HG03159 (cell line): ENCODE results near the gene SCNN1B.

Experiments
- ATAC-seq: cut with Tn5 transposase; IDR thresholded peaks from one replicate; pipeline ENCODE4 v1.9.1; 2021; ENCODE audit warnings: mild to moderate bottlenecking, moderate library complexity; ENCODE audit not compliant: unreplicated experiment

Gene SCNN1B

GRCh38 chr16:23401139-23401538 lies 99.0 kb downstream of the SCNN1B start:
- ATAC-seq = no peak

DNA sequence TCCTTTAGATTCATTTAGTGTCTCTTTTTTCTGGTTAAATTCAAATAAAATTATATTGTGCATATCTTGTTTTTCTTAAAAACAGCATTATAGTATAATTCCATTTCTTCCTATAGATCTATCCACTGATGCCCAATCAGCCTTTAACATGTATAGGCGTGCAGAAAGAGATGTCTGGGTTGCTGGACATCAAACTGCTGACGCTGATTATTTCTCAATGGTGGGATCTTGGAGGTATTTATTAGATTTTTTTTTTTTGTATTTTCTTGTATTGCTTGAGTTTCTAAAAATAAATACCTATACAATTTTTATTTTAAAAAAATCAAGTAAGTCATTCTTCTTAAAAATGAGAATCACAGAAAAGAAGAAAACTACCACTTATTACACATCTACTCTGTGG lies 100.0 kb downstream of the SCNN1B start:
- no peak for ATAC-seq

GRCh38 chr16:23403547-23403946 lies 101.4 kb downstream of the SCNN1B start:
- ATAC-seq = no peak

GRCh38 chr16:23406024-23406423 lies 103.9 kb downstream of the SCNN1B start:
- ATAC-seq = no peak

- ATAC-seq = no peak
Measured at GRCh38 chr16:23406546-23407240, 104.6 kb downstream of the SCNN1B start.

DNA sequence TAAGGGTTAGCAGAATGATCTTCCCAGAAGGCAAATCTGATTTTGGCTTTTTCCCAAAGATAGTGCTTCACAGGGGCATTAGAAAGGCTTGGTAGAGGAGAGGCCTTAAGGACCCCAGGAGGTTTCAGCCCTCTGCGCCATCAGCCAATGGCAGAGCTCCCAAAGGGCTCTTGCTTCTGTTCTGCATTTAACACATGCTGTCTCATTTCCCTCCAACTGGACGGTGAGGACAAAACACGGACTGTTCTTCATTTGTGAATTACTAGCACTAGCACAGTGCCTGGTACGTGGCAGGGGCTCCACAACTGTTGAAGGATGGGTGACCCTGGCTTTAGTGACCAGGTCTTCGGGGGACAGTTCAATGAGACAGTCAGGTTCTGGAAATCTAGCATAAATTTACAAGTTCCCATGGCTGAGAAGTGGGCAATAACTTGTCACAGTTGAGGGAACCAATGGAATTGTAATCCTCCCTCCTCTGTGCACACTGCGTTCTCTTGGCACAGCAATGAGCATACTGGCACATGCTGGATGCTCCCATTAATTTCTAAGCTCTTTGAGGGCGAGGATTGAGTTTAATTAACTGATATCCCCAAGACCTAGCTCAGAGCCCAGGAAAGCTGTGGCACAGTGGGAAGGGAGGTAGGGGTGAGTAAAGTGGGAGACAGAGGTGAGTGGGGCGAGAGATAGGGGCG lies 105.5 kb downstream of the SCNN1B start:
- no peak for ATAC-seq

DNA sequence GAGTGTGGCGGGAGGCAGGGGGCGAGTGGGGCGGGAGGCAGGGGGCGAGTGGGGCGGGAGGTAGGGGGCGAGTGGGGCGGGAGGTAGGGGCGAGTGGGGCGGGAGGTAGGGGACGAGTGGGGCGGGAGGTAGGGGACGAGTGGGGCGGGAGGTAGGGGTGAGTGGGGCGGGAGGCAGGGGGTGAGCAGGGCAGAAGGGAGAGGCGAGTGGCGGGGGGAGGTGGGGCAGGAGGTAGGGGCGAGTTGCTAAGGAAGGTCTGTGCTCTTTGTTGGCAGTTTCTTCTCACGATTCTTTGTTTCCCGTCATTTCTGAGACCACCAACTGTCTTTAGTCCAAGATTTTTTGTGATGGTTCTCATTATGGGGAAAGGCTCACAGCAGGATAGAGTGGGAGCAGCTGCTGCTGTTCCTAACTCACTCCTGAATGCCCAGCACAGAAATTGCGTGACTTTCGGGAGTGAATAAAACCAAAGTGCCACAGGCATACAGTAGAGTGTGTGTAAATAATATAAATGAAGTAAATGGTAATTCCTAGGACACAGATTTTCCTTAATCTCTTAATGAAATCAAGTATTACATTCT lies 106.2 kb downstream of the SCNN1B start:
- ATAC-seq = no peak

DNA sequence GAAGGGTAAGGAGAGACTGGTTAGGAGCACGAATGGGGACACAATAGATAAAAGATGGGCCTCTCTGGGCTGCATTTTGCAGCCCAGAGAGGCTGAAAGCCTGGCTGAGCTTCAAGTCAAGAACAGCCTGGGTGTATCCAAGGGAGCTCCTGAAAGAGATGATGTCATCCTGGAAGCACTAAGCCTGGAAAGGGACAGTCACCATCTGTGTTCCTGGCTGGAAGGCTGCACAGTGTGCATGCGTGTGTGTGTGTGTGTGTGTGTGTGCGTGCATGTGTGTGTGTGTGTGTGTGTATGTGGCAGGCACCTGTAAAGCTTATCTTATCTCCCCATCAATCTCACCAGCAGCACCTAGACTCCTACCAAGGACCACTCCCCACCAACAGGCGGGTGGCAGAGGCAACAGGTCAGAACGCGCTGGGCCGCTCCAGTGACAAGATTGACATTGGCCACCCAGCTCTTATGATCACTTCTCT lies 106.8 kb downstream of the SCNN1B start:
- no peak for ATAC-seq

DNA sequence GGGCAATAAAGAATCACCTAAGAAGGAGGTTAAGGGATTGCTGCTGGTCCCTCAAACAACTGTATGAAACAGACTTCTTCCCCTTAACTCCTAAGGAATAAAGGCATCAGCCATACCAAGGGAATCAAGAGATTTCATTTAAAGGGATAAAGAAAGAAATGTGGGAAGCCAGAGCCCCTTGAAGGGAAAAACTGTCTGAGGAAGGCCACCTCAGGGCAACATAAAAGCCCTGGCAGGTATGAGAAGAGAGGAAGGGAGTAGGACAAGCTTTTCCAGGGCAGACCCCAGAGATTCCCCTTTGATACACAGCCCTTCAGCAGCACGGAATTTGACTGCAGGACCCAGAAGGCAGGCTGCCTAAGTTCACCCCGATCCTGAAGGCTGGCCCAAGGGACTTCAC lies 107.4 kb downstream of the SCNN1B start:
- no peak for ATAC-seq

DNA sequence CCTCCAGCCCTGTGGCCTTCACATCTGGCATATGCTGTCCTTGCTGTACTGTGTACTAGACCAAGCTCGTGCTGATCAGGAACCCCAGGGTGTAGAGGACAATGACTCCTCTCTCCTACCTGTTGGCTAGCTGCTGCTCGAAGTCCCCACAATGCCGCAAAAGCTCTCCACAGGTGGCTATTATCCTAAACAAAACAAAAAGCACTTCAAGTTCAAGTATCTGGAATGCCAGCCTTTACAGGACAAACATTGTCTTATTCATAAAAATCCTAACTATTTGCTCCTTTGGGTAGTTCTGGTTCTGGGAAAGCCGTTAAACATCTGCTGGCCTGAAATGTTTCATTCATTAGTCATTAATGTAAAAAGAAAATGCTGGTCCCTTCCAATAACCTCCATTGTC lies 108.1 kb downstream of the SCNN1B start:
- no peak for ATAC-seq

DNA sequence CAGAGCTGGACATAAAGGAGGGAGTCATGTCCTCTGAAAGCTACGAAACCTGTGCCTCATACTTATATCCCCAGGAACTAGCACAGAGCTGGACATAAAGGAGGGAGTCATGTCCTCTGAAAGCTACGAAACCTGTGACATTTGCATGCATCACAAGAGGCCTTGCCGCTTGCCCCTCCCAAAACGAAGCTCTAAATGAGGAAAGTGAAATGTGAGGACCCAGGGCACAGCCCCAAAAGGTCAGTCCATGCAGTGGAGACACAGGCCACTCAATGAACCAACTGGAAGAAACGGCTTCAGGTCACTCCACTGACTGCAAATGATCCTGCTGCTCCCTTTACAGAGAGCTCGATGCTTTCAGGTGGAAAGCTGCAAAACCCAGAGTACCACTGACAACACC lies 112.6 kb downstream of the SCNN1B start:
- no peak for ATAC-seq

DNA sequence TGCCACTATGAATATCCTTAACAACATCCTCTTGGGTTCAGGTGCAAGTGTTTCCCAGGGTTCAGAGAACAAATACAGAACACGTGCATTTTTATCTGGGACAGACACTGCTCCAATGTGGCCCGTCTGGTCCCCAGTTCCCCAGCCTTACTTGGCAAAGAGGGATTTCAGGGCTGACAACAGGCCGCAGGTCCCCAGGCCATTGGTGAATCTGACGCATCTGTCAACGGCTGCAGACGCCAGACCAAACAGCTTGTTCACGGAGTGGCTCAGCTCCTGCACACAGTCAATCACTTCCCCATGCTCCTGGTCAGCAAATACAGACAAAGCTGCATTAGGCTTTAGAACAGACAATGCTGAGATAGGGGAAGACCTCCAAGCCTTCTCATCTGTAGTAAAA lies 114.7 kb downstream of the SCNN1B start:
- no peak for ATAC-seq

DNA sequence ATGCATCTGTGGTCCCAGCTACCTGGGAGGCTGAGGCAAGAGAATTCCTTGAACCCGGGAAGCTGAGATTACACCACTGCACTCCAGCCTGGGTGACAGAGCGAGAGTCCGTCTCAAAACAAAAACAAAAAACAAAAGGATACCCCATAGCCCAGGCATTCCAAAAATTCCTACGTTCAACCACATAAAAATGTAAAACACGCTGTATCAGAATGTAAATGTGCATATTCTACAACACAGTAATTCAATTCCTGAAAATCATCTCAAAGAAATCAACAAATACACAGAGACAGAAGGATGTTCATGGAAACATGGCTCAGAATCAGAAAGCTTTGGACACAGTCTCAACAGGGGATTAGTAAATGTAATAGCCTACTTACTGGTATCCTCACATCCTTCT lies 117.9 kb downstream of the SCNN1B start:
- ATAC-seq = no peak

DNA sequence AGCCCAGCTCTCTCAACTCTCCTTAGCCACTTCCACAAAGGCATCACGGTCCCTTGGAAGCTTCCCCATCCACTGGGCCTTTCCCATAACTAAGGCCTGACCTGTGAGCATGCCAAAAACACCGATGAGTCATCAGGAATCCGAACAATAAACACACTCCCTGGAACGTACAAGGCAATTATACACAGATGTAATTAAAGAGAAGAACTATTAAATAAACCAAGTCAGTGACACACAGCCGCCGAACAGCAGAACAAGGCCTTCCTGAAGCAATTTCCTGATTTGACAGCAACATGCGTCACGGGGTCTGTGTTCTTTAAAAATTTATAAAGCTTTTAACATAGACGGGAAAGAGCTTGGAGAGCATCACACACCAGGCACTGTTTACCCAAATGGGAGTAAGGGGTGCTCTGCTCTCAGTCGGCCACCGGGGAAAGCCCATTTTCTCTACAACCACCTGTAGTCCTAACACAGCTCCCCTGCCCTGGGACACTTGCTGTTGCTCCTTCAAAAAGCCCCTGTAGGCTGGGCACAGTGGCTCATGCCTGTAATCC lies 121.5 kb downstream of the SCNN1B start:
- no peak for ATAC-seq

- no peak for ATAC-seq
Measured at GRCh38 chr16:23424292-23424958, 122.3 kb downstream of the SCNN1B start.

GRCh38 chr16:23428351-23428750 lies 126.2 kb downstream of the SCNN1B start:
- ATAC-seq = no peak
